DMS79 (cell line): ENCODE results near the gene SPAG6.

Experiments
- DNase-seq: peaks from one replicate; lab custom pipeline; 2025; lab: John Stamatoyannopoulos, UW

Gene SPAG6

GRCh38 chr10:22460101-22460500, 114.8 kb downstream of the SPAG6 start:
- DNase-seq, result no peak

- DNase-seq, result no peak
These were observed 115.5 kb downstream of the SPAG6 start for GRCh38 chr10:22460531-22461403.

GRCh38 chr10:22461891-22462290, 116.6 kb downstream of the SPAG6 start:
- DNase-seq, result no peak

GRCh38 chr10:22463255-22463654, 118.0 kb downstream of the SPAG6 start:
- no peak for DNase-seq

GRCh38 chr10:22464966-22465629, 119.8 kb downstream of the SPAG6 start:
- DNase-seq, result no peak

GRCh38 chr10:22466763-22467334, 121.6 kb downstream of the SPAG6 start:
- DNase-seq, result no peak
